Measurements from ENCODE around the gene LARGE1. TPM values are rescaled to one million over a fixed set of nuclear protein-coding genes. Genes with fewer than 3 reads are reported as not detected.
"Not testable (repeated sequence)": the region's sequence is repeated elsewhere in the genome, so short reads cannot be mapped to it uniquely, and the experiment has no call there.

LARGE1 gene
- polyA plus RNA-seq, 5 donors: 25.2 to 39.4 (median 31.5) TPM

GRCh38 chr22:33566495-33566894, 353.8 kb downstream of the LARGE1 start:
- not testable (repeated sequence) for DNase-seq

GRCh38 chr22:33565580-33565995, 354.7 kb downstream of the LARGE1 start:
- DNase-seq: no peak

- no peak for DNase-seq
These were observed 355.6 kb downstream of the LARGE1 start for GRCh38 chr22:33564683-33565082.

GRCh38 chr22:33563220-33563964, 356.9 kb downstream of the LARGE1 start:
- DNase-seq: no peak

- no peak for DNase-seq
These were observed 357.8 kb downstream of the LARGE1 start for GRCh38 chr22:33562501-33562900.

- no peak for DNase-seq
These were observed 359.0 kb downstream of the LARGE1 start for GRCh38 chr22:33561149-33561807.

GRCh38 chr22:33557836-33558235, 362.4 kb downstream of the LARGE1 start:
- DNase-seq: no peak

- no peak for DNase-seq
These were observed 364.3 kb downstream of the LARGE1 start for GRCh38 chr22:33555814-33556522.

GRCh38 chr22:33553493-33553892, 366.8 kb downstream of the LARGE1 start:
- DNase-seq: no peak

GRCh38 chr22:33544707-33545106, 375.6 kb downstream of the LARGE1 start:
- DNase-seq: no peak

GRCh38 chr22:33542722-33543121, 377.6 kb downstream of the LARGE1 start:
- no peak for DNase-seq

GRCh38 chr22:33542153-33542552, 378.1 kb downstream of the LARGE1 start:
- DNase-seq: no peak

- peak; percentile 76 to 78 for DNase-seq
These were observed 380.1 kb downstream of the LARGE1 start for GRCh38 chr22:33539902-33540751.

GRCh38 chr22:33539202-33539901, 380.9 kb downstream of the LARGE1 start:
- DNase-seq: no peak

GRCh38 chr22:33538277-33538885, 381.9 kb downstream of the LARGE1 start:
- no peak for DNase-seq

GRCh38 chr22:33537059-33537458, 383.2 kb downstream of the LARGE1 start:
- no peak for DNase-seq

- DNase-seq: peak; percentile 45 to 47
These were observed 384.1 kb downstream of the LARGE1 start for GRCh38 chr22:33535937-33536875.

GRCh38 chr22:33529424-33530113, 390.7 kb downstream of the LARGE1 start:
- DNase-seq: no peak

- no peak for DNase-seq
These were observed 392.1 kb downstream of the LARGE1 start for GRCh38 chr22:33528183-33528582.

All from right lung (tissue), 5 donors.